ENCODE data around the gene UNC5A.

The UNC5A gene

GRCh38 chr5:176846335-176847140 lies 36.2 kb downstream of the UNC5A start:
- no peak for DNase-seq

- no peak for DNase-seq
Measured at GRCh38 chr5:176847148-176847547, 36.8 kb downstream of the UNC5A start.

- DNase-seq: no peak
Measured at GRCh38 chr5:176847726-176848290, 37.4 kb downstream of the UNC5A start.

GRCh38 chr5:176848651-176849050 lies 38.3 kb downstream of the UNC5A start:
- no peak for DNase-seq

- DNase-seq: no peak
Measured at GRCh38 chr5:176849611-176850227, 39.4 kb downstream of the UNC5A start.

- DNase-seq: no peak
Measured at GRCh38 chr5:176850371-176851245, 40.2 kb downstream of the UNC5A start.

GRCh38 chr5:176851380-176851779 lies 41.0 kb downstream of the UNC5A start:
- no peak for DNase-seq

- DNase-seq: no peak
Measured at GRCh38 chr5:176851871-176852658, 41.7 kb downstream of the UNC5A start.

GRCh38 chr5:176853151-176853778 lies 42.9 kb downstream of the UNC5A start:
- no peak for DNase-seq

GRCh38 chr5:176854164-176854563 lies 43.8 kb downstream of the UNC5A start:
- no peak for DNase-seq

GRCh38 chr5:176855598-176855997 lies 45.2 kb downstream of the UNC5A start:
- no peak for DNase-seq

GRCh38 chr5:176856746-176857145 lies 46.4 kb downstream of the UNC5A start:
- no peak for DNase-seq

GRCh38 chr5:176857216-176857893 lies 47.0 kb downstream of the UNC5A start:
- no peak for DNase-seq

- DNase-seq: no peak
Measured at GRCh38 chr5:176857894-176858273, 47.5 kb downstream of the UNC5A start.

- no peak for DNase-seq
Measured at GRCh38 chr5:176859916-176860315, 49.6 kb downstream of the UNC5A start.

- DNase-seq: no peak
Measured at GRCh38 chr5:176860381-176860780, 50.0 kb downstream of the UNC5A start.

GRCh38 chr5:176861276-176861675 lies 50.9 kb downstream of the UNC5A start:
- DNase-seq: no peak

GRCh38 chr5:176862330-176862995 lies 52.1 kb downstream of the UNC5A start:
- DNase-seq: no peak

GRCh38 chr5:176863041-176863764 lies 52.8 kb downstream of the UNC5A start:
- no peak for DNase-seq

- no peak for DNase-seq
Measured at GRCh38 chr5:176863765-176864098, 53.4 kb downstream of the UNC5A start.

Measured in fibroblast of skin of back (primary cell).